ENCODE results near the gene BLID. TPM values are rescaled to one million over a fixed set of nuclear protein-coding genes. Genes with fewer than 3 reads are reported as not detected.

Gene BLID
- total RNA-seq, 1 experiment from 2014 or later: 2.0 TPM

DNA sequence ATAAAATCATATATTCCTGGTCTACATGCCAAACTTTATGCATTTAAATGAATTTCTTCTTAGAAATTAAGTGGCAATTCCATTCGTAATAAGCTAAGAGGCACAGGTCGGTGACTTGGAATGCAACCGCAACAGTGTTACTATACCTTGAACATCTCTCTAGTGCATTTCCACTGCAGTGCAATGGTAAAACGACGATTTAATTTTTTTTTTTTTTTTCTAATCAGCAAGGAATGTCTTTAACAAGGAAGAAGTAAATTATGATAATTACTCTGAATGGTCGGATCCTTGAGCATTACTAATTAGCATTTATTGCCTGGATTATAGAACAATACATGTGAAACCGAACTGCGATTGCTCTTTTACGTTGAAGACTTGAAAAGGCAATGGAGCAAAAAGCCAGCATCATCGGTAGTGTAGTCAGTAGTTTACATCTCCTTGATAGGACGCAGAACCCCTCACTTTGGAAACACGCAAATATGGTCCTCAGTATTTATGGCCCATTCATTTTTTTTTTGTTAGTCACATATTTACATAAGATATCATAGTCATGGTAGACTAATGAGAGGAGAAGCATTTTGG is 20.2 kb downstream of the BLID start:
- POLR2A ChIA-PET (ENCODE audit: unreplicated experiment): no interaction called here
- BruUV-seq (replicated peaks): no TSS peak
- no peaks in the 10 kb centered on the region for H3K79me2 ChIP-seq (ENCODE audit: low read depth)

GRCh38 chr11:122094836-122095235 is 21.2 kb downstream of the BLID start:
- Histone ChIP-seq H3K9me2 (ENCODE audit: insufficient read depth) (peaks cover 5% of the 10 kb centered on the region; the same call in 1 of the 2 replicates), H3K9me3 (ENCODE audit: insufficient read depth, low read depth) (0 out of 2 replicates have a peak, but pooled peaks cover 3% of the 10 kb centered on the region), H2AFZ (no peak overlapping the region), H3K36me3 (ENCODE audit: low read depth) (peaks cover 9% of the 10 kb centered on the region; the same call in 1 of the 2 replicates), H3K79me2 (ENCODE audit: low read depth) (no peaks in the 10 kb centered on the region), H3K4me1 (replicated peaks; ENCODE audit: insufficient read depth) (no peaks in the 10 kb centered on the region), H3K27me3 (ENCODE audit: insufficient read depth, low read depth) (no peaks in the 10 kb centered on the region), H4K20me1 (ENCODE audit: insufficient read depth) (peaks cover 6% of the 10 kb centered on the region; the same call in 1 of the 2 replicates), H3F3A (ENCODE audit: insufficient read depth, low read depth) (peaks cover 7% of the 10 kb centered on the region; the same call in 1 of the 2 replicates), H3K4me2 (no peak overlapping the region), H3K4me3 (no peak overlapping the region), H3K27ac (no peak overlapping the region)
- ChIA-PET POLR2A (ENCODE audit: unreplicated experiment) (interaction anchor here (0.6 kb wide), 1 partner anchor 136 kb away, joined by 3 read pairs; no protein-coding TSS in a partner anchor), CTCF (interaction anchor here (0.6 kb wide), 1 partner anchor 428 kb away, joined by 3 read pairs; no protein-coding TSS in a partner anchor)
- no peak for DNase-seq
- BruUV-seq (replicated peaks): no TSS peak
- intact Hi-C loops (cut with micrococcal nuclease; ENCODE audit: unreplicated experiment): no loop called here
- TF ChIP-seq, protein P1, sequence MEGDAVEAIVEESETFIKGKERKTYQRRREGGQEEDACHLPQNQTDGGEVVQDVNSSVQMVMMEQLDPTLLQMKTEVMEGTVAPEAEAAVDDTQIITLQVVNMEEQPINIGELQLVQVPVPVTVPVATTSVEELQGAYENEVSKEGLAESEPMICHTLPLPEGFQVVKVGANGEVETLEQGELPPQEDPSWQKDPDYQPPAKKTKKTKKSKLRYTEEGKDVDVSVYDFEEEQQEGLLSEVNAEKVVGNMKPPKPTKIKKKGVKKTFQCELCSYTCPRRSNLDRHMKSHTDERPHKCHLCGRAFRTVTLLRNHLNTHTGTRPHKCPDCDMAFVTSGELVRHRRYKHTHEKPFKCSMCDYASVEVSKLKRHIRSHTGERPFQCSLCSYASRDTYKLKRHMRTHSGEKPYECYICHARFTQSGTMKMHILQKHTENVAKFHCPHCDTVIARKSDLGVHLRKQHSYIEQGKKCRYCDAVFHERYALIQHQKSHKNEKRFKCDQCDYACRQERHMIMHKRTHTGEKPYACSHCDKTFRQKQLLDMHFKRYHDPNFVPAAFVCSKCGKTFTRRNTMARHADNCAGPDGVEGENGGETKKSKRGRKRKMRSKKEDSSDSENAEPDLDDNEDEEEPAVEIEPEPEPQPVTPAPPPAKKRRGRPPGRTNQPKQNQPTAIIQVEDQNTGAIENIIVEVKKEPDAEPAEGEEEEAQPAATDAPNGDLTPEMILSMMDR (conservative IDR thresholded peaks at IDR 0.05): no peak
- TF ChIP-seq EZH2 (IDR thresholded peaks at IDR 0.05; ENCODE audit: low read depth): no peak

More for the DNA sequence above, 20.2 kb downstream of the BLID start:
- intact Hi-C loops (cut with micrococcal nuclease; ENCODE audit: unreplicated experiment): no loop called here
- H3K4me1 ChIP-seq (replicated peaks; ENCODE audit: insufficient read depth): no peaks in the 10 kb centered on the region
- no peaks in the 10 kb centered on the region for H3K27me3 ChIP-seq (ENCODE audit: insufficient read depth, low read depth)
- H4K20me1 ChIP-seq (ENCODE audit: insufficient read depth): peaks cover 6% of the 10 kb centered on the region; the same call in 1 of the 2 replicates
- H3K36me3 ChIP-seq (ENCODE audit: low read depth): peaks cover 9% of the 10 kb centered on the region; the same call in 1 of the 2 replicates
- H3K4me2 ChIP-seq: no peak overlapping the region
- H3K9me3 ChIP-seq (ENCODE audit: insufficient read depth, low read depth): 0 out of 2 replicates have a peak, but pooled peaks cover 3% of the 10 kb centered on the region
- no peaks in the 10 kb centered on the region for H3F3A ChIP-seq (ENCODE audit: insufficient read depth, low read depth)
- CTCF ChIA-PET: no interaction called here
- no peak overlapping the region for H2AFZ ChIP-seq
- peaks cover 5% of the 10 kb centered on the region; the same call in 1 of the 2 replicates for H3K9me2 ChIP-seq (ENCODE audit: insufficient read depth)
- no peak overlapping the region for H3K4me3 ChIP-seq
- H3K27ac ChIP-seq: no peak overlapping the region
- TF ChIP-seq, protein P1 (conservative IDR thresholded peaks at IDR 0.05): no peak
- no peak for TF ChIP-seq EZH2 (IDR thresholded peaks at IDR 0.05; ENCODE audit: low read depth)
- DNase-seq: no peak

DNA sequence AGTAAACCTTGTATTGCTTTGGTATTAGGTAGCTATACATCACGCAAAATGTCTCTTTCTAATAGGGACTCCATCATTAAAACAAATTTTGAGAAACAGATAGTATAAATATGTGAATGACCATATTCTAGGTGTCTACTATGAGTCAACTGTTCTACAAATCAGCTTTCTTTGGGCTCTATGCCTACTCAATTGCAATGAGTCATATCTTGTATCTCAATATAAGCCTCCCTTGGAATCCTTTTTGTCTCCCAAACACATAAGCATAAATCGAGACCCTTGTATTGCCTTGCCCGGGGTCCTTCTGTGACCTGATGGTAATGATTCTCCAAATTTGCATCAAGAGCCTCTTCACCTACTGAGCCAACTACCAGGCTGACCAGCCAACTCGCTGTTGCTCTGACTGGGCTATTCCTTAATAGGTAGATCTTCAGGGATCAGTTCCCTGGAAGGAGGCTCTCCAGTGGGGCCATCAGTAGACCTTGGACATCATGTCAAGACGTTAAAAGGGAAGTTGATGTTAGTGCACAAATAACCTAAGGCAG is 22.2 kb downstream of the BLID start:
- TF ChIP-seq EZH2 (IDR thresholded peaks at IDR 0.05; ENCODE audit: low read depth): no peak
- TF ChIP-seq, protein P1 (conservative IDR thresholded peaks at IDR 0.05): no peak
- ChIA-PET CTCF (no interaction called here), POLR2A (ENCODE audit: unreplicated experiment) (no interaction called here)
- H3K79me2 ChIP-seq (ENCODE audit: low read depth): no peaks in the 10 kb centered on the region
- no TSS peak for BruUV-seq (replicated peaks)
- peaks cover 7% of the 10 kb centered on the region; the same call in 1 of the 2 replicates for H3F3A ChIP-seq (ENCODE audit: insufficient read depth, low read depth)
- H3K9me2 ChIP-seq (ENCODE audit: insufficient read depth): peaks cover 5% of the 10 kb centered on the region; the same call in 1 of the 2 replicates
- no peak for DNase-seq
- H4K20me1 ChIP-seq (ENCODE audit: insufficient read depth): peaks cover 6% of the 10 kb centered on the region; the same call in 1 of the 2 replicates
- no peak overlapping the region for H3K4me3 ChIP-seq
- intact Hi-C loops (cut with micrococcal nuclease; ENCODE audit: unreplicated experiment): no loop called here
- H2AFZ ChIP-seq: no peak overlapping the region
- no peaks in the 10 kb centered on the region for H3K4me1 ChIP-seq (replicated peaks; ENCODE audit: insufficient read depth)
- peaks cover 9% of the 10 kb centered on the region; the same call in 1 of the 2 replicates for H3K36me3 ChIP-seq (ENCODE audit: low read depth)
- no peaks in the 10 kb centered on the region for H3K27me3 ChIP-seq (ENCODE audit: insufficient read depth, low read depth)
- H3K9me3 ChIP-seq (ENCODE audit: insufficient read depth, low read depth): 0 out of 2 replicates have a peak, but pooled peaks cover 3% of the 10 kb centered on the region
- no peak overlapping the region for H3K27ac ChIP-seq
- H3K4me2 ChIP-seq: no peak overlapping the region

Data from PC-9 (cell line).